IMR-90 (cell line): ENCODE data around the gene TEX11. TPM values are rescaled to one million over a fixed set of nuclear protein-coding genes. Genes with fewer than 3 reads are reported as not detected.

Source experiments
- ATAC-seq: fragments of 200-7000 bp; cut with Tn5 transposase; 2 replicates; pipeline ENCODE4 v1.9.1; 2020; ENCODE audit warnings: low read depth, mild to moderate bottlenecking, moderate library complexity
- BruUV-seq: library from RNA; stranded (reverse); fragments of 400-500 nt; replicated peaks from 2 replicates; lab custom pipeline; 2021; lab: Mats Ljungman, UMichigan
- CTCF ChIA-PET: fragments of 300-600 bp; formaldehyde crosslinking; extraction: SDS; loops from one replicate; lab custom pipeline; 2021; ENCODE audit warnings: antibody characterized with exemption; lab: Yijun Ruan, JAX
- POLR2A ChIA-PET: fragments of 300-600 bp; sonication (Branson Sonifier 250); formaldehyde crosslinking; loops from one replicate; lab custom pipeline; 2022; ENCODE audit warnings: antibody characterized with exemption; ENCODE audit not compliant: unreplicated experiment; lab: Charles Lee
- DNase-seq: peaks from one replicate; pipeline ENCODE4 v3.0.0; 2013
- H2AFZ ChIP-seq: replicated peaks from 2 replicates; pipeline ENCODE3; 2013; ENCODE audit warnings: low read length, mild to moderate bottlenecking; ENCODE audit not compliant: poor library complexity
- H2AK5ac ChIP-seq: 2 replicates; pipeline ENCODE4 v1.6.1; 2013; ENCODE audit warnings: low read depth, low read length, inconsistent platforms
- H2AK9ac ChIP-seq: replicated peaks from 2 replicates; pipeline ENCODE3; 2013; ENCODE audit warnings: mild to moderate bottlenecking, low read depth, low read length, moderate library complexity; ENCODE audit not compliant: poor library complexity
- H2BK120ac ChIP-seq: 2 replicates; pipeline ENCODE4 v1.6.1; 2013; ENCODE audit warnings: low read depth, low read length, inconsistent platforms
- H2BK15ac ChIP-seq: 3 replicates; pipeline ENCODE4 v1.6.1; 2013; ENCODE audit warnings: low read depth, low read length, inconsistent platforms
- H2BK20ac ChIP-seq: 2 replicates; pipeline ENCODE4 v1.6.1; 2013; ENCODE audit warnings: low read depth, mild to moderate bottlenecking, inconsistent platforms, low read length, moderate library complexity
- H2BK5ac ChIP-seq: 2 replicates; pipeline ENCODE4 v1.6.1; 2013; ENCODE audit warnings: mild to moderate bottlenecking, low read depth, low read length, inconsistent platforms; ENCODE audit not compliant: poor library complexity, severe bottlenecking
- H3K14ac ChIP-seq: replicated peaks from 2 replicates; pipeline ENCODE4 v1.6.1; 2013; ENCODE audit warnings: low read depth, low read length, inconsistent platforms
- H3K18ac ChIP-seq: 2 replicates; pipeline ENCODE4 v1.6.1; 2013; ENCODE audit warnings: low read depth, low read length, control low read depth
- H3K23ac ChIP-seq: 2 replicates; pipeline ENCODE4 v1.6.1; 2013; ENCODE audit warnings: low read depth, low read length, inconsistent platforms
- H3K27ac ChIP-seq: 2 replicates; pipeline ENCODE4 v1.5.1; 2013; ENCODE audit warnings: mild to moderate bottlenecking, control low read depth, low read length; ENCODE audit not compliant: insufficient read depth
- H3K27me3 ChIP-seq: 2 replicates; pipeline ENCODE4 v1.6.1; 2013; ENCODE audit warnings: low read length; ENCODE audit not compliant: control insufficient read depth, insufficient read depth
- H3K36me3 ChIP-seq: 2 replicates; pipeline ENCODE4 v1.6.1; 2013; ENCODE audit warnings: low read length, mixed read lengths; ENCODE audit not compliant: control insufficient read depth, insufficient read depth
- H3K4ac ChIP-seq: 2 replicates; pipeline ENCODE4 v1.6.1; 2013; ENCODE audit warnings: low read depth, low read length, inconsistent platforms
- H3K4me1 ChIP-seq: 2 replicates; pipeline ENCODE4 v1.6.1; 2013; ENCODE audit warnings: low read length, mixed read lengths; ENCODE audit not compliant: control insufficient read depth, insufficient read depth
- H3K4me2 ChIP-seq: 2 replicates; pipeline ENCODE4 v1.6.1; 2013; ENCODE audit warnings: low read depth, mild to moderate bottlenecking, control low read depth, low read length, moderate library complexity
- H3K4me3 ChIP-seq: 2 replicates; pipeline ENCODE4 v1.5.1; 2013; ENCODE audit warnings: low read depth, mild to moderate bottlenecking, control low read depth, low read length, moderate library complexity; ENCODE audit not compliant: insufficient read depth
- H3K56ac ChIP-seq: 2 replicates; pipeline ENCODE4 v1.6.1; 2013; ENCODE audit warnings: low read length, inconsistent platforms; ENCODE audit not compliant: insufficient read depth; ENCODE audit errors: extremely low read depth
- H3K79me1 ChIP-seq, 2 experiments: 2 replicates each; pipeline ENCODE4 v1.6.1; 2013; ENCODE audit warnings: low read length in 2 of 2, inconsistent platforms in 1 of 2, low read depth in 1 of 2
- H3K9ac ChIP-seq: 2 replicates; pipeline ENCODE4 v1.6.1; 2013; ENCODE audit warnings: low read depth, low read length, control low read depth
- H3K9me1 ChIP-seq: 2 replicates; pipeline ENCODE4 v1.6.1; 2013; ENCODE audit warnings: low read length, inconsistent platforms; ENCODE audit not compliant: insufficient read depth
- H3K9me3 ChIP-seq: 2 replicates; pipeline ENCODE4 v1.6.1; 2013; ENCODE audit warnings: low read length; ENCODE audit not compliant: control insufficient read depth, insufficient read depth
- H4K20me1 ChIP-seq: 2 replicates; pipeline ENCODE4 v1.6.1; 2013; ENCODE audit warnings: low read length, inconsistent platforms; ENCODE audit not compliant: insufficient read depth
- H4K5ac ChIP-seq: 2 replicates; pipeline ENCODE4 v1.6.1; 2013; ENCODE audit warnings: mild to moderate bottlenecking, low read depth, low read length, control low read depth
- H4K8ac ChIP-seq, 2 experiments: 2 replicates each; pipeline ENCODE4 v1.6.1; 2013; ENCODE audit warnings: low read depth in 2 of 2, low read length in 2 of 2, control low read depth in 1 of 2, inconsistent platforms in 1 of 2
- H4K91ac ChIP-seq: 2 replicates; pipeline ENCODE4 v1.6.1; 2013; ENCODE audit warnings: low read depth, low read length, inconsistent platforms; ENCODE audit not compliant: insufficient read depth
- MAFK ChIP-seq: IDR thresholded peaks from 2 replicates; pipeline ENCODE4 v1.6.1; 2012; ENCODE audit warnings: low read depth, low read length, improper control_type of control experiment
- WGBS, 2 experiments: methylation state at CpG; one replicate each; pipeline versions ENCODE4 v1.1.5 to v1.1.7; 2013; ENCODE audit warnings: missing lambda C conversion rate in 2 of 2; ENCODE audit not compliant: insufficient read length in 1 of 2; ENCODE audit errors: extremely low coverage in 2 of 2; 5-methylcytosine and 5-hydroxymethylcytosine counted together
- dilution Hi-C: fragments of 300-500 bp; cut with HindIII; formaldehyde crosslinking; loops from one replicate; pipeline ENCODE4 v1.14.3; 2018; ENCODE audit warnings: low sequenced_read_pairs; ENCODE audit not compliant: unreplicated experiment
- in situ Hi-C: fragments of 300-500 bp; cut with MboI; formaldehyde crosslinking; loops from 3 replicates; pipeline ENCODE4 v1.14.3; 2019; ENCODE audit warnings: low sequenced_read_pairs, inconsistent platforms, mixed read lengths
- intact Hi-C: fragments of 100-400 bp; cut with micrococcal nuclease; formaldehyde crosslinking; loops from 2 replicates; pipeline ENCODE4 v1.10.0; 2022
- polyA plus RNA-seq, 3 experiments: library from polyadenylated mRNA; depleted of rRNA; stranded (reverse); fragments of >200 nt; gene quantifications; 2 replicates each; pipeline ENCODE4 v1.2.3, GENCODE V29; 2012; ENCODE audit warnings: low replicate concordance in 1 of 3
- total RNA-seq: library from RNA; depleted of rRNA; stranded (reverse); fragments of >200 nt; gene quantifications from 2 replicates; pipeline ENCODE4 v1.2.3, GENCODE V29; 2012
- TF ChIP-seq, protein P1 (sequence below): conservative IDR thresholded peaks from 2 replicates; pipeline ENCODE4 v1.5.1; 2012; ENCODE audit warnings: mild to moderate bottlenecking, low read depth, low read length, improper control_type of control experiment

Gene TEX11
- total and polyA plus RNA-seq, 2 of the 4 experiments (the other 2 are of a cell fraction): not detected

DNA sequence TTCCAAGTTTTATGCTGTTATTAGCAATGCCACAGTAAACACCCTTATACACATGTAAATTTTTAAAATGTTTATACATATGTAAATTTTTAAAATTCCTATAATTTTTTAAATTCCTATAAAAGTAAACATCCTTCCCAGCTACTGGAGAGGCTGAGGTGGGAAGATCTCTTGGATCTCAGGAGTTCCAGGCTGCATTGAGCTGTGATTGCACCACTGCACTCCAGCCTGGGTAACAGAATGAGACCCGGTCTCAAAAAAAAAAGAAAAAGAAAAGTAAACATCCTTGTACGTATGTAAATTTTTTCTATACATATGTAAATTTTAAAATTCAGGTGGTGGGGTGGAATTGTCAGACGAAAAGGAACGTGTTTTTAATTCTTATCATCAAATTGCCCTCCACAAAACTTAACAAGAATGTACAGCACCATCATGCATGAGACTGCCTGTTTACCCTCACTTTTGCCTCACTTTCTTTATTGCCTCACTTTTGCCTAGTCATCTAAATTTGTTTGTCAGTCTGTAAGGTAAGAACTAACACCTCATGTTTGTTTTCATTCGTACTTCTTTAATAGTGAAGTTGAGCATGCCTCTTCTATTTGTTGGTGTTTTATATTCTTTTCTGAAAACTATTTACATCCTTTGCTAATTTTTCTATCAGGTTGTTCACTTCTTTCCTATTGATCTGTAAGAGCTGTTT, 14.4 kb upstream of the TEX11 start:
- no CpG with 5 or more reads among the region's 5 CpGs for WGBS, 2 experiments
- POLR2A ChIA-PET: no interaction called here

More for the DNA sequence above, 14.4 kb upstream of the TEX11 start:
- no peak for ATAC-seq
- no peak overlapping the region for H3K14ac ChIP-seq
- H4K91ac ChIP-seq: no peak overlapping the region
- no peaks in the 10 kb centered on the region for H3K9me1 ChIP-seq
- in situ Hi-C loops: no loop called here
- H4K5ac ChIP-seq: no peak overlapping the region
- CTCF ChIA-PET: interaction anchor here (0.9 kb wide), 1 partner anchor 10 kb away, joined by 3 read pairs; no protein-coding TSS in a partner anchor
- H3K18ac ChIP-seq: no peak overlapping the region
- no peak overlapping the region for H2BK5ac ChIP-seq
- H2BK20ac ChIP-seq: no peak overlapping the region
- intact Hi-C loops: no loop called here
- no peak overlapping the region for H3K4ac ChIP-seq
- no peak overlapping the region for H3K56ac ChIP-seq
- H3K36me3 ChIP-seq: no peaks in the 10 kb centered on the region
- H3K79me1 ChIP-seq: no peaks in the 10 kb centered on the region
- H3K27ac ChIP-seq: no peak overlapping the region
- no peak overlapping the region for H3K4me3 ChIP-seq
- no peaks in the 10 kb centered on the region for H4K20me1 ChIP-seq
- H3K9me3 ChIP-seq: peaks cover under 1% of the 10 kb centered on the region; the same call in 1 of the 2 replicates
- H2AFZ ChIP-seq: no peak overlapping the region
- no peaks in the 10 kb centered on the region for H3K4me1 ChIP-seq
- dilution Hi-C loops: no loop called here
- H3K9ac ChIP-seq: no peak overlapping the region
- no peak overlapping the region for H3K4me2 ChIP-seq
- BruUV-seq: no TSS peak
- TF ChIP-seq MAFK: peak; percentile 71
- TF ChIP-seq, protein P1, sequence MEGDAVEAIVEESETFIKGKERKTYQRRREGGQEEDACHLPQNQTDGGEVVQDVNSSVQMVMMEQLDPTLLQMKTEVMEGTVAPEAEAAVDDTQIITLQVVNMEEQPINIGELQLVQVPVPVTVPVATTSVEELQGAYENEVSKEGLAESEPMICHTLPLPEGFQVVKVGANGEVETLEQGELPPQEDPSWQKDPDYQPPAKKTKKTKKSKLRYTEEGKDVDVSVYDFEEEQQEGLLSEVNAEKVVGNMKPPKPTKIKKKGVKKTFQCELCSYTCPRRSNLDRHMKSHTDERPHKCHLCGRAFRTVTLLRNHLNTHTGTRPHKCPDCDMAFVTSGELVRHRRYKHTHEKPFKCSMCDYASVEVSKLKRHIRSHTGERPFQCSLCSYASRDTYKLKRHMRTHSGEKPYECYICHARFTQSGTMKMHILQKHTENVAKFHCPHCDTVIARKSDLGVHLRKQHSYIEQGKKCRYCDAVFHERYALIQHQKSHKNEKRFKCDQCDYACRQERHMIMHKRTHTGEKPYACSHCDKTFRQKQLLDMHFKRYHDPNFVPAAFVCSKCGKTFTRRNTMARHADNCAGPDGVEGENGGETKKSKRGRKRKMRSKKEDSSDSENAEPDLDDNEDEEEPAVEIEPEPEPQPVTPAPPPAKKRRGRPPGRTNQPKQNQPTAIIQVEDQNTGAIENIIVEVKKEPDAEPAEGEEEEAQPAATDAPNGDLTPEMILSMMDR: no peak
- no peak overlapping the region for H4K8ac ChIP-seq
- H2BK120ac ChIP-seq: no peak overlapping the region
- H3K27me3 ChIP-seq: peaks cover 17% of the 10 kb centered on the region
- H2BK15ac ChIP-seq: no peak overlapping the region
- no peak for DNase-seq
- H2AK5ac ChIP-seq: no peak overlapping the region
- no peak overlapping the region for H3K23ac ChIP-seq
- no peak overlapping the region for H2AK9ac ChIP-seq
